Upper lobe of left lung (tissue), 4 donors: ENCODE data around the gene BRPF3.

ENCODE experiments used
- EP300 ChIP-seq, 4 donors: sonication (generic); formaldehyde crosslinking; IDR thresholded peaks; one replicate each; pipeline ENCODE4 v1.5.1; 2017; ENCODE audit warnings: antibody characterized with exemption in 4 of 4, control low read depth in 2 of 4
- POLR2A ChIP-seq, 4 donors: fragments of 450-650 bp; IDR thresholded peaks; one replicate each; pipeline ENCODE4 v1.5.1; 2016 to 2017; ENCODE audit warnings: antibody characterized with exemption in 4 of 4, mild to moderate bottlenecking in 2 of 4
- POLR2AphosphoS5 ChIP-seq, 2 donors: sonication (generic); formaldehyde crosslinking; IDR thresholded peaks; one replicate each; pipeline ENCODE4 v1.5.1; 2017; ENCODE audit warnings: antibody characterized with exemption in 2 of 2
- TF ChIP-seq, protein P1 (sequence below), 6 experiments: fragments of 450-650 bp in 4 of 6; fragments of 200-600 bp in 2 of 6; sonication (generic) in 2 of 6; IDR thresholded peaks; one replicate each; pipeline ENCODE4 v1.5.1; 2016 to 2019; ENCODE audit warnings: antibody characterized with exemption in 6 of 6

- TF ChIP-seq, protein P1, sequence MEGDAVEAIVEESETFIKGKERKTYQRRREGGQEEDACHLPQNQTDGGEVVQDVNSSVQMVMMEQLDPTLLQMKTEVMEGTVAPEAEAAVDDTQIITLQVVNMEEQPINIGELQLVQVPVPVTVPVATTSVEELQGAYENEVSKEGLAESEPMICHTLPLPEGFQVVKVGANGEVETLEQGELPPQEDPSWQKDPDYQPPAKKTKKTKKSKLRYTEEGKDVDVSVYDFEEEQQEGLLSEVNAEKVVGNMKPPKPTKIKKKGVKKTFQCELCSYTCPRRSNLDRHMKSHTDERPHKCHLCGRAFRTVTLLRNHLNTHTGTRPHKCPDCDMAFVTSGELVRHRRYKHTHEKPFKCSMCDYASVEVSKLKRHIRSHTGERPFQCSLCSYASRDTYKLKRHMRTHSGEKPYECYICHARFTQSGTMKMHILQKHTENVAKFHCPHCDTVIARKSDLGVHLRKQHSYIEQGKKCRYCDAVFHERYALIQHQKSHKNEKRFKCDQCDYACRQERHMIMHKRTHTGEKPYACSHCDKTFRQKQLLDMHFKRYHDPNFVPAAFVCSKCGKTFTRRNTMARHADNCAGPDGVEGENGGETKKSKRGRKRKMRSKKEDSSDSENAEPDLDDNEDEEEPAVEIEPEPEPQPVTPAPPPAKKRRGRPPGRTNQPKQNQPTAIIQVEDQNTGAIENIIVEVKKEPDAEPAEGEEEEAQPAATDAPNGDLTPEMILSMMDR (IDR thresholded peaks at IDR 0.05), result no peak
- no peak for TF ChIP-seq EP300 (IDR thresholded peaks at IDR 0.05)
- TF ChIP-seq POLR2A (IDR thresholded peaks at IDR 0.05), result no peak
- no peak for TF ChIP-seq POLR2AphosphoS5 (IDR thresholded peaks at IDR 0.05)
Measured at GRCh38 chr6:36217188-36217587, 20.6 kb downstream of the BRPF3 start.
